Activated T-helper 1 cell treated with Interleukin-2 at 50 U/mL for 16 hours (primary cell): ENCODE data around the gene PYDC2.

Experiments used
- DNase-seq: peaks from one replicate; pipeline ENCODE4 v3.0.0-alpha.2; 2020; ENCODE audit warnings: low read depth

Gene PYDC2

GRCh38 chr3:191461113-191461595 lies at the start of gene PYDC2:
Gene PYDC2 (plus strand): TSS chr3:191461163. CDS start chr3:191461163, 0 bp downstream.
- DNase-seq, result no peak

GRCh38 chr3:191412759-191413158 lies 48.2 kb upstream of the PYDC2 start:
- DNase-seq, result no peak

- DNase-seq, result no peak
Measured at GRCh38 chr3:191414286-191414685, 46.7 kb upstream of the PYDC2 start.

- DNase-seq, result no peak
Measured at GRCh38 chr3:191414732-191415131, 46.2 kb upstream of the PYDC2 start.

GRCh38 chr3:191415566-191415965 lies 45.4 kb upstream of the PYDC2 start:
- no peak for DNase-seq

GRCh38 chr3:191417457-191417729 lies 43.6 kb upstream of the PYDC2 start:
- DNase-seq, result no peak

- DNase-seq, result no peak
Measured at GRCh38 chr3:191420771-191421170, 40.2 kb upstream of the PYDC2 start.

GRCh38 chr3:191424881-191425280 lies 36.1 kb upstream of the PYDC2 start:
- DNase-seq, result no peak

- no peak for DNase-seq
Measured at GRCh38 chr3:191425322-191425734, 35.6 kb upstream of the PYDC2 start.

GRCh38 chr3:191426311-191426710 lies 34.7 kb upstream of the PYDC2 start:
- no peak for DNase-seq

- no peak for DNase-seq
Measured at GRCh38 chr3:191428177-191428576, 32.8 kb upstream of the PYDC2 start.

- DNase-seq, result no peak
Measured at GRCh38 chr3:191430103-191430502, 30.9 kb upstream of the PYDC2 start.

GRCh38 chr3:191431160-191431822 lies 29.7 kb upstream of the PYDC2 start:
- DNase-seq, result no peak

GRCh38 chr3:191432162-191432561 lies 28.8 kb upstream of the PYDC2 start:
- DNase-seq, result no peak

GRCh38 chr3:191434024-191434423 lies 26.9 kb upstream of the PYDC2 start:
- no peak for DNase-seq

- no peak for DNase-seq
Measured at GRCh38 chr3:191435981-191436380, 25.0 kb upstream of the PYDC2 start.

GRCh38 chr3:191438150-191438814 lies 22.7 kb upstream of the PYDC2 start:
- DNase-seq, result no peak

GRCh38 chr3:191440532-191440931 lies 20.4 kb upstream of the PYDC2 start:
- DNase-seq, result no peak

GRCh38 chr3:191441687-191442086 lies 19.3 kb upstream of the PYDC2 start:
- DNase-seq, result no peak

- no peak for DNase-seq
Measured at GRCh38 chr3:191444569-191444968, 16.4 kb upstream of the PYDC2 start.

GRCh38 chr3:191449256-191449655 lies 11.7 kb upstream of the PYDC2 start:
- no peak for DNase-seq

- no peak for DNase-seq
Measured at GRCh38 chr3:191455257-191455952, 5.6 kb upstream of the PYDC2 start.

GRCh38 chr3:191460360-191460759 lies 603 bp upstream of the PYDC2 start:
- no peak for DNase-seq
